Activated CD4-positive, alpha-beta T cell treated with anti-CD3 and anti-CD28 coated beads, Interleukin-2, amount 50 U/mL, for 48 hours (primary cell): ENCODE measurements around the gene PAK4.
"Not testable (repeated sequence)": the region's sequence is repeated elsewhere in the genome, so short reads cannot be mapped to it uniquely, and the experiment has no call there.

Source experiments
- DNase-seq, 2 experiments: peaks; one replicate each; pipeline ENCODE4 v3.0.0-alpha.2; 2020

PAK4 gene

GRCh38 chr19:39100500-39101166 lies 25.0 kb upstream of the PAK4 start:
- no peak for DNase-seq

GRCh38 chr19:39103151-39103550 lies 22.4 kb upstream of the PAK4 start:
- no peak for DNase-seq

GRCh38 chr19:39104186-39104596 lies 21.4 kb upstream of the PAK4 start:
- no peak for DNase-seq

- no peak for DNase-seq
Measured at GRCh38 chr19:39106194-39106593, 19.4 kb upstream of the PAK4 start.

GRCh38 chr19:39109641-39110040 lies 15.9 kb upstream of the PAK4 start:
- no peak for DNase-seq

- peak; percentile 80 to 87 for DNase-seq
Measured at GRCh38 chr19:39110263-39110967, 15.2 kb upstream of the PAK4 start.

- no peak for DNase-seq
Measured at GRCh38 chr19:39111593-39112199, 13.9 kb upstream of the PAK4 start.

- no peak for DNase-seq
Measured at GRCh38 chr19:39112338-39112890, 13.2 kb upstream of the PAK4 start.

- DNase-seq, result no peak
Measured at GRCh38 chr19:39113199-39113598, 12.4 kb upstream of the PAK4 start.

- DNase-seq, result no peak
Measured at GRCh38 chr19:39115105-39115847, 10.3 kb upstream of the PAK4 start.

- not testable (repeated sequence) for DNase-seq
Measured at GRCh38 chr19:39117023-39117422, 8.6 kb upstream of the PAK4 start.

- no peak for DNase-seq
Measured at GRCh38 chr19:39119830-39120229, 5.8 kb upstream of the PAK4 start.

GRCh38 chr19:39122934-39123731 lies 2.5 kb upstream of the PAK4 start:
- no peak for DNase-seq

- DNase-seq, result no peak
Measured at GRCh38 chr19:39124136-39124764, 1.3 kb upstream of the PAK4 start.

- no peak for DNase-seq
Measured at GRCh38 chr19:39125199-39125553, 410 bp upstream of the PAK4 start.

- no peak for DNase-seq
Measured at GRCh38 chr19:39126312-39127187, 964 bp downstream of the PAK4 start.

GRCh38 chr19:39127812-39128515 lies 2.4 kb downstream of the PAK4 start:
- DNase-seq, result no peak

- DNase-seq, result no peak
Measured at GRCh38 chr19:39128516-39129079, 3.0 kb downstream of the PAK4 start.

GRCh38 chr19:39129116-39129515 lies 3.5 kb downstream of the PAK4 start:
- no peak for DNase-seq
